DMS153 (cell line): ENCODE measurements around the gene ZNG1E.
"Not testable (repeated sequence)": the region's sequence is repeated elsewhere in the genome, so short reads cannot be mapped to it uniquely, and the experiment has no call there.

Experiments
- DNase-seq: peaks from one replicate; lab custom pipeline; 2025; lab: John Stamatoyannopoulos, UW

Gene ZNG1E

GRCh38 chr9:65675589-65676021 is at the start of gene ZNG1E:
TSS of gene ZNG1E (plus strand) at chr9:65675928. CDS start at chr9:65675977, 49 bp downstream.
- DNase-seq: not testable (repeated sequence)

DNA sequence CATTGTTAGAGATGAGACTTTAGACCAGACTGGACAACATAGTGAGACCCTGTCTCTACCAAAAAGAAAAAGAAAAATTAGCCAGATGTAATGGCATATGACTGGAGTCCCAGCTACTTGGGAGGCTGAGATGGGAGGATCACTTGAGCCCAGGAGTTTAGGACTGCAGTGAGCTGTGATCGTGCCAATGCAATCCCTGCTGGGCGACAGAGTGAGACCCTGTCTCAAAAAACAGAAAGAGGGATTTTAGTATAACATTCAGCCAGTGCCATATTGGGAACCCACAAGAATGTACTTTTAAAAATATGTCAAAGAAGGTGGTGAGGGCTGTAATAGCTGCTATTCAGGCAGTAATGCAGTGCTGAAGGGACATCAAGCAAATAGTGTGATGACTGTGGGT is 2.1 kb upstream of the ZNG1E start:
- DNase-seq: not testable (repeated sequence)

- DNase-seq: not testable (repeated sequence)
These were observed 710 bp upstream of the ZNG1E start for GRCh38 chr9:65675018-65675417.

DNA sequence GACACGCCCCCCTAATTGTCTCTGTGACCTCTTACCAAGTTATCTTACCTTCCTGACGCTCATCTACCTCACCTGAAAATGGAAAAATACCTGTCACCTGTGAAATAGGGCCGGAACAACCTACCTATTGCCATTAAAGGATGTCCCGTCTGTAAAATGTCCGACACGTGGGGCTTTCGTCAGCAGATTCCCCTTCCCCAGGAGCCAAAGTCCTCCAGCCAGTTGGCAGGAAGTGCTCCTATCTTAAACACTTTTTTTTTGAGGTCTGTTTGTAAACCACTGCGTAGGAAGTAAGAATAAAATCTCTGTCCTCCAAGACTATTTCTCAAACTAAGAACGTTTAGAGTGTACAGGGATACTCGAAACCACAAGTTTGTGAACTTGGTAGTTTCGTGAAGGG is 661 bp downstream of the ZNG1E start:
- not testable (repeated sequence) for DNase-seq

GRCh38 chr9:65678533-65678932 is 2.8 kb downstream of the ZNG1E start:
- DNase-seq: not testable (repeated sequence)

GRCh38 chr9:65703550-65703949 is 27.8 kb downstream of the ZNG1E start:
- not testable (repeated sequence) for DNase-seq

DNA sequence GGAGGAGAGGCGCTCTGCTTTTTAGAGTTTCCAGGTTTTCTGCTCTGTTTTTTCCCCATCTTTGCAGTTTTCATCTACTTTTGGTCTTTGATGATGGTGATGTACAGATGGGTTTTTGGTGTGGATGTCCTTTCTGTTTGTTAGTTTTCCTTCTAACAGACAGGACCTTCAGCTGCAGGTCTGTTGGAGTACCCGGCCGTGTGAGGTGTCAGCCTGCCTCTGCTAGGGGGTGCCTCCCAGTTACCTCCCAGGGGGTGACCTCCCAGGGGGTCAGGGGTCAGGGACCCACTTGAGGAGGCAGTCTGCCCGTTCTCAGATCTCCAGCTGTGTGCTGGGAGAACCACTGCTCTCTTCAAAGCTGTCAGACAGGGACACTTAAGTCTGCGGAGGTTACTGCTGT is 38.7 kb downstream of the ZNG1E start:
- not testable (repeated sequence) for DNase-seq

DNA sequence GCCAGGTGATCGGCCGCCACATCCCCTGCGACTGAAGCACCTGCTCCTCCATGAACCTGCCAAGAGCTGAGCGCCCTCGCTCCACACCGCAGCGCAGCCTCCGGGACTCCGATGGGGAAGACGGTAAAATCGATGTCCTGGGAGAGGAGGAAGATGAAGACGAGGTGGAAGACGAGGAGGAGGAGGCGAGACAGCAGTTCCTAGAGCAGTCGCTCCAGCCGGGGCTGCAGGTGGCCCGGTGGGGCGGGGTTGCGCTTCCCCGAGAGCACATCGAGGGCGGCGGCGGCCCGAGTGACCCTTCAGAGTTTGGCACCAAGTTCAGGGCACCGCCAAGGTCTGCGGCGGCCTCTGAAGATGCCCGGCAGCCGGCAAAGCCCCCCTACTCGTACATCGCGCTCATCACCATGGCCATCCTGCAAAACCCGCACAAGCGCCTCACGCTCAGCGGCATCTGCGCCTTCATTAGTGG is 61.4 kb downstream of the ZNG1E start, which contains the start of gene FOXD4L4:
Gene FOXD4L4, plus strand, starts transcription at position 51 of the 469 bp plus-strand sequence. Its CDS starts 0 bp downstream, at position 51.
- not testable (repeated sequence) for DNase-seq

GRCh38 chr9:65738133-65738532 is 62.4 kb downstream of the ZNG1E start:
- not testable (repeated sequence) for DNase-seq
